Measurements from ENCODE around the gene TEX29.

GRCh38 chr13:111326621-111326965 lies 6.2 kb downstream of the TEX29 start:
- TF ChIP-seq, protein P1, sequence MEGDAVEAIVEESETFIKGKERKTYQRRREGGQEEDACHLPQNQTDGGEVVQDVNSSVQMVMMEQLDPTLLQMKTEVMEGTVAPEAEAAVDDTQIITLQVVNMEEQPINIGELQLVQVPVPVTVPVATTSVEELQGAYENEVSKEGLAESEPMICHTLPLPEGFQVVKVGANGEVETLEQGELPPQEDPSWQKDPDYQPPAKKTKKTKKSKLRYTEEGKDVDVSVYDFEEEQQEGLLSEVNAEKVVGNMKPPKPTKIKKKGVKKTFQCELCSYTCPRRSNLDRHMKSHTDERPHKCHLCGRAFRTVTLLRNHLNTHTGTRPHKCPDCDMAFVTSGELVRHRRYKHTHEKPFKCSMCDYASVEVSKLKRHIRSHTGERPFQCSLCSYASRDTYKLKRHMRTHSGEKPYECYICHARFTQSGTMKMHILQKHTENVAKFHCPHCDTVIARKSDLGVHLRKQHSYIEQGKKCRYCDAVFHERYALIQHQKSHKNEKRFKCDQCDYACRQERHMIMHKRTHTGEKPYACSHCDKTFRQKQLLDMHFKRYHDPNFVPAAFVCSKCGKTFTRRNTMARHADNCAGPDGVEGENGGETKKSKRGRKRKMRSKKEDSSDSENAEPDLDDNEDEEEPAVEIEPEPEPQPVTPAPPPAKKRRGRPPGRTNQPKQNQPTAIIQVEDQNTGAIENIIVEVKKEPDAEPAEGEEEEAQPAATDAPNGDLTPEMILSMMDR (IDR thresholded peaks at IDR 0.05) = no peak
- no peak for TF ChIP-seq POLR2A (IDR thresholded peaks at IDR 0.05)
